ENCODE data around the gene KHDC3L.

The KHDC3L gene

GRCh38 chr6:73362358-73362757 lies at the start of gene KHDC3L:
TSS of gene KHDC3L (plus strand) at chr6:73362658. CDS start at chr6:73362730, 72 bp downstream.
- DNase-seq (ENCODE audit: low read depth) = no peak

GRCh38 chr6:73314577-73315492 lies 47.6 kb upstream of the KHDC3L start:
- DNase-seq (ENCODE audit: low read depth) = no peak

GRCh38 chr6:73323323-73323722 lies 39.1 kb upstream of the KHDC3L start:
- no peak for DNase-seq (ENCODE audit: low read depth)

GRCh38 chr6:73325656-73326055 lies 36.8 kb upstream of the KHDC3L start:
- no peak for DNase-seq (ENCODE audit: low read depth)

- DNase-seq (ENCODE audit: low read depth) = no peak
These were observed 33.7 kb upstream of the KHDC3L start for GRCh38 chr6:73328790-73329189.

GRCh38 chr6:73329201-73329600 lies 33.3 kb upstream of the KHDC3L start:
- no peak for DNase-seq (ENCODE audit: low read depth)

GRCh38 chr6:73339340-73339739 lies 23.1 kb upstream of the KHDC3L start:
- DNase-seq (ENCODE audit: low read depth) = no peak

GRCh38 chr6:73340048-73340447 lies 22.4 kb upstream of the KHDC3L start:
- DNase-seq (ENCODE audit: low read depth) = no peak

- no peak for DNase-seq (ENCODE audit: low read depth)
These were observed 21.1 kb upstream of the KHDC3L start for GRCh38 chr6:73341335-73341734.

- DNase-seq (ENCODE audit: low read depth) = no peak
These were observed 20.3 kb upstream of the KHDC3L start for GRCh38 chr6:73342174-73342573.

- DNase-seq (ENCODE audit: low read depth) = no peak
These were observed 19.3 kb upstream of the KHDC3L start for GRCh38 chr6:73343164-73343563.

GRCh38 chr6:73348550-73349204 lies 13.8 kb upstream of the KHDC3L start:
- no peak for DNase-seq (ENCODE audit: low read depth)

- no peak for DNase-seq (ENCODE audit: low read depth)
These were observed 13.1 kb upstream of the KHDC3L start for GRCh38 chr6:73349311-73349710.

GRCh38 chr6:73353636-73354593 lies 8.5 kb upstream of the KHDC3L start, which contains the start of gene DPPA5:
TSS of gene DPPA5 (minus strand) at chr6:73354276. CDS start at chr6:73354225, 51 bp downstream.
- DNase-seq (ENCODE audit: low read depth) = no peak

- DNase-seq (ENCODE audit: low read depth) = no peak
These were observed 545 bp downstream of the KHDC3L start for GRCh38 chr6:73362869-73363536.

- no peak for DNase-seq (ENCODE audit: low read depth)
These were observed 1.0 kb downstream of the KHDC3L start for GRCh38 chr6:73363537-73363875.

- no peak for DNase-seq (ENCODE audit: low read depth)
These were observed 1.7 kb downstream of the KHDC3L start for GRCh38 chr6:73364121-73364520.

- DNase-seq (ENCODE audit: low read depth) = no peak
These were observed 2.1 kb downstream of the KHDC3L start for GRCh38 chr6:73364549-73364948.

- no peak for DNase-seq (ENCODE audit: low read depth)
These were observed 5.4 kb downstream of the KHDC3L start for GRCh38 chr6:73367761-73368355.

GRCh38 chr6:73368675-73369074 lies 6.2 kb downstream of the KHDC3L start:
- no peak for DNase-seq (ENCODE audit: low read depth)

- DNase-seq (ENCODE audit: low read depth) = no peak
These were observed 6.7 kb downstream of the KHDC3L start for GRCh38 chr6:73369157-73369556.
